Limb (tissue), 2 donors: ENCODE measurements around the gene C11orf91.
"Not testable (repeated sequence)": the region's sequence is repeated elsewhere in the genome, so short reads cannot be mapped to it uniquely, and the experiment has no call there.

Source experiments
- DNase-seq, 2 donors: peaks; one replicate each; pipeline ENCODE4 v3.0.0-alpha.2; 2016; ENCODE audit errors: extremely low spot score in 2 of 2

The C11orf91 gene

GRCh38 chr11:33696931-33697638 lies 3.5 kb downstream of the C11orf91 start:
- no peak for DNase-seq

- no peak for DNase-seq
These were observed 4.2 kb downstream of the C11orf91 start for GRCh38 chr11:33696411-33696810.

- no peak for DNase-seq
These were observed 5.5 kb downstream of the C11orf91 start for GRCh38 chr11:33695051-33695566.

GRCh38 chr11:33694346-33695050 lies 6.1 kb downstream of the C11orf91 start:
- DNase-seq, result no peak

GRCh38 chr11:33692541-33692940 lies 8.1 kb downstream of the C11orf91 start:
- DNase-seq, result no peak

- DNase-seq, result peak; percentile 58 to 61
These were observed 8.6 kb downstream of the C11orf91 start for GRCh38 chr11:33692013-33692504.

GRCh38 chr11:33691066-33691864 lies 9.4 kb downstream of the C11orf91 start:
- DNase-seq, result no peak

- no peak for DNase-seq
These were observed 10.1 kb downstream of the C11orf91 start for GRCh38 chr11:33690290-33691065.

GRCh38 chr11:33689501-33689900 lies 11.1 kb downstream of the C11orf91 start:
- DNase-seq, result no peak

GRCh38 chr11:33689085-33689484 lies 11.5 kb downstream of the C11orf91 start:
- no peak for DNase-seq

- peak; percentile 51 to 72 for DNase-seq
These were observed 12.7 kb downstream of the C11orf91 start for GRCh38 chr11:33687733-33688479.

GRCh38 chr11:33685082-33685481 lies 15.5 kb downstream of the C11orf91 start:
- DNase-seq, result no peak

GRCh38 chr11:33684003-33684706 lies 16.5 kb downstream of the C11orf91 start:
- DNase-seq, result no peak

GRCh38 chr11:33682446-33682845 lies 18.2 kb downstream of the C11orf91 start:
- no peak for DNase-seq

GRCh38 chr11:33682019-33682418 lies 18.6 kb downstream of the C11orf91 start:
- DNase-seq, result no peak

- not testable (repeated sequence) for DNase-seq
These were observed 22.0 kb downstream of the C11orf91 start for GRCh38 chr11:33678616-33679015.

- DNase-seq, result no peak
These were observed 26.4 kb downstream of the C11orf91 start for GRCh38 chr11:33674035-33674814.

- DNase-seq, result no peak
These were observed 28.4 kb downstream of the C11orf91 start for GRCh38 chr11:33672273-33672672.
